Endothelial cell of umbilical vein (primary cell): ENCODE results near the gene KERA. TPM values are rescaled to one million over a fixed set of nuclear protein-coding genes. Genes with fewer than 3 reads are reported as not detected.

Experiments used
- BruUV-seq: library from RNA; stranded (reverse); fragments of 400-500 nt; replicated peaks from 2 replicates; lab custom pipeline; 2021; lab: Mats Ljungman, UMichigan
- CTCF ChIA-PET: fragments of 300-600, 350-600 bp; sonication (Branson Sonifier 250); formaldehyde crosslinking; loops from one replicate; lab custom pipeline; 2021; ENCODE audit warnings: antibody characterized with exemption, inconsistent platforms; lab: Charles Lee
- POLR2A ChIA-PET: fragments of 300-600, 350-600 bp; sonication (Branson Sonifier 250); formaldehyde crosslinking; loops from one replicate; lab custom pipeline; 2021; ENCODE audit warnings: antibody characterized with exemption, inconsistent platforms; lab: Charles Lee
- DNase-seq: peaks from one replicate; pipeline ENCODE4 v3.0.0-alpha.2; 2011; ENCODE audit warnings: low read depth, low spot score
- FAIRE-seq: peaks from 2 replicates; lab custom pipeline; 2011; peaks lifted over from hg19 to GRCh38; lab: Jason Lieb, UNC
- H2AFZ ChIP-seq: 2 replicates; pipeline ENCODE4 v1.6.0; 2012; ENCODE audit warnings: low read depth, low read length, control low read depth, inconsistent platforms
- H3K27ac ChIP-seq: 2 replicates; pipeline ENCODE4 v1.5.1; 2011; ENCODE audit warnings: low read depth, mild to moderate bottlenecking, control low read depth, low read length, moderate library complexity; ENCODE audit not compliant: insufficient read depth
- H3K27me3 ChIP-seq, 2 experiments: 2 replicates each; pipeline versions ENCODE4 v1.6.0 to v1.6.1; 2011; ENCODE audit warnings: low read length in 2 of 2, mixed read lengths in 1 of 2; ENCODE audit not compliant: control insufficient read depth in 2 of 2, insufficient read depth in 2 of 2
- H3K36me3 ChIP-seq, 2 experiments: 2 replicates in 1 of 2; 3 replicates in 1 of 2; pipeline ENCODE4 v1.5.1; 2011; ENCODE audit warnings: low read length in 2 of 2, mild to moderate bottlenecking in 1 of 2, moderate library complexity in 1 of 2; ENCODE audit not compliant: control insufficient read depth in 2 of 2, insufficient read depth in 2 of 2; ENCODE audit errors: extremely low read depth in 1 of 2
- H3K4me1 ChIP-seq: 3 replicates; pipeline ENCODE4 v1.5.1; 2011; ENCODE audit warnings: mild to moderate bottlenecking, low read length; ENCODE audit not compliant: control insufficient read depth, insufficient read depth; ENCODE audit errors: extremely low read depth
- H3K4me2 ChIP-seq: 2 replicates; pipeline ENCODE4 v1.6.1; 2011; ENCODE audit warnings: low read length, control low read depth, mixed read lengths; ENCODE audit not compliant: insufficient read depth
- H3K4me3 ChIP-seq, 3 experiments: fragments of 200-600 bp in 1 of 3; sonication (generic), shearing (Covaris generic) in 1 of 3; replicated peaks in 1 of 3; 2 replicates each; pipeline ENCODE4 v1.5.1; 2011 to 2016; ENCODE audit warnings: control low read depth in 3 of 3, low read length in 3 of 3, mild to moderate bottlenecking in 2 of 3, inconsistent platforms in 1 of 3, low read depth in 1 of 3, moderate library complexity in 1 of 3; ENCODE audit not compliant: insufficient read depth in 1 of 3
- H3K79me2 ChIP-seq: 2 replicates; pipeline ENCODE4 v1.6.0; 2012; ENCODE audit warnings: low read length, inconsistent platforms; ENCODE audit not compliant: control insufficient read depth, insufficient read depth
- H3K9ac ChIP-seq: replicated peaks from 2 replicates; pipeline ENCODE3; 2011; ENCODE audit warnings: low read length, control low read depth; ENCODE audit not compliant: insufficient read depth; ENCODE audit errors: extremely low read depth
- H3K9me1 ChIP-seq: replicated peaks from 3 replicates; pipeline ENCODE4 v1.6.0; 2011; ENCODE audit warnings: mild to moderate bottlenecking, low read length; ENCODE audit not compliant: control insufficient read depth, insufficient read depth; ENCODE audit errors: extremely low read depth
- H3K9me3 ChIP-seq: replicated peaks from 2 replicates; pipeline ENCODE4 v1.5.1; 2012; ENCODE audit warnings: low read length, inconsistent platforms; ENCODE audit not compliant: control insufficient read depth, insufficient read depth
- H4K20me1 ChIP-seq: replicated peaks from 2 replicates; pipeline ENCODE3; 2011; ENCODE audit warnings: mild to moderate bottlenecking, low read length; ENCODE audit not compliant: control insufficient read depth, insufficient read depth; ENCODE audit errors: extremely low read depth
- CTCF ChIP-seq, 2 donors: IDR thresholded peaks; 1 replicate in 1 of 2; 2 replicates in 1 of 2; pipeline ENCODE4 v1.5.1; 2011; ENCODE audit warnings: low read length in 2 of 2, mild to moderate bottlenecking in 2 of 2, moderate library complexity in 2 of 2, control low read depth in 1 of 2, inconsistent platforms in 1 of 2, low read depth in 1 of 2; ENCODE audit not compliant: insufficient read depth in 1 of 2; ENCODE audit errors: extremely low read depth in 1 of 2
- EZH2 ChIP-seq: IDR thresholded peaks from 2 replicates; pipeline ENCODE4 v1.6.1; 2012; ENCODE audit warnings: borderline replicate concordance, low read depth, mild to moderate bottlenecking, moderate library complexity, low read length, inconsistent platforms; ENCODE audit not compliant: severe bottlenecking
- FOS ChIP-seq: IDR thresholded peaks from 2 replicates; pipeline ENCODE4 v1.6.1; 2011; ENCODE audit warnings: mild to moderate bottlenecking, low read length, moderate library complexity, borderline replicate concordance; ENCODE audit not compliant: insufficient read depth
- GATA2 ChIP-seq: IDR thresholded peaks from 2 replicates; pipeline ENCODE4 v1.7.0; 2011; ENCODE audit warnings: low read depth, mild to moderate bottlenecking, moderate library complexity, mixed read lengths, low read length; ENCODE audit not compliant: insufficient read length, insufficient read depth
- JUN ChIP-seq: IDR thresholded peaks from 2 replicates; pipeline ENCODE4 v1.6.1; 2011; ENCODE audit warnings: borderline replicate concordance, low read depth; ENCODE audit not compliant: insufficient read length, insufficient read depth
- MYC ChIP-seq: IDR thresholded peaks from one replicate; pipeline ENCODE4 v1.6.1; 2011; ENCODE audit warnings: mild to moderate bottlenecking, low read depth, low read length
- POLR2A ChIP-seq: IDR thresholded peaks from 2 replicates; pipeline ENCODE4 v1.6.1; 2012; ENCODE audit warnings: low read depth, mild to moderate bottlenecking, control low read depth, low read length
- POLR2AphosphoS5 ChIP-seq: IDR thresholded peaks from 2 replicates; pipeline ENCODE4 v1.6.1; 2012; ENCODE audit warnings: low read depth, mild to moderate bottlenecking, control low read depth, low read length, moderate library complexity; ENCODE audit not compliant: insufficient read depth
- dilution Hi-C: fragments of 300-500 bp; cut with MboI; formaldehyde crosslinking; loops from one replicate; pipeline ENCODE4 v1.15.0; 2019; ENCODE audit warnings: low sequenced_read_pairs; ENCODE audit not compliant: extremely low pct_ligation_motif_present
- intact Hi-C: fragments of 100-400 bp; cut with micrococcal nuclease; formaldehyde crosslinking; loops from one replicate; pipeline ENCODE4 v1.10.0; 2022
- polyA plus RNA-seq, 4 experiments: library from polyadenylated mRNA; depleted of rRNA in 3 of 4; stranded (reverse) in 3 of 4; unstranded in 1 of 4; fragments of >200 nt; gene quantifications; 2 replicates each; pipeline versions ENCODE4 v1.2.1 to v1.2.3, GENCODE V29; 2011 to 2012; ENCODE audit warnings: missing spikeins in 1 of 4
- total RNA-seq: library from RNA; stranded (reverse); gene quantifications from 2 replicates; pipeline ENCODE4 v1.2.3, GENCODE V29; 2021
- TF ChIP-seq, protein P1 (sequence below): IDR thresholded peaks from 2 replicates; pipeline ENCODE4 v1.6.1; 2011; ENCODE audit not compliant: insufficient read depth, insufficient read length

KERA gene
- total and polyA plus RNA-seq, 2 donors (not counting 3 experiments of a cell fraction or from before 2014, with no cell fraction given): not detected

DNA sequence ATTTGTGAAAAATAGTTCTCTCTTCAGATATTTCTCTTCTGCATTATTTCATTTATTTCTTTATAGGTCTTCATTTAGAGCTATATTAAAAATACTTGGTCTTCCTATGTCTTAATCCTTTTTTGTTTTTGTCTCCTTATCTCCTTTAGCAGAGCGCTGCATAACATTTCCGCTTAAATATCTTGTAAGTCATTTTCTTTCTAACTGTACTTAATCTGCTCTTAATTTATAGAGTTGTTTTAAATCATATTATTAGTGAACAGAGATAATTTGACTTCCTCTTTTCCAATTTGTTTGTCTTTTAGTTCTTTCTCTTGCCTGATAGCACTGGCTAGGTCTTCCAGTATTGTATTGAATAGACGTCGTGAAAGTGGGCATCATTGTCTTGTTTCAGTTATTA, 35.5 kb upstream of the KERA start:
- dilution Hi-C loops: no loop called here
- Histone ChIP-seq H3K27me3 (no peaks in the 10 kb centered on the region), H3K9me3 (no peaks in the 10 kb centered on the region), H3K36me3 (no peaks in the 10 kb centered on the region), H3K4me2 (peak overlapping the region; percentile 72), H3K4me1 (no peaks in the 10 kb centered on the region), H3K27ac (no peak overlapping the region), H3K4me3 (no peak overlapping the region), H3K9ac (no peak overlapping the region), H3K9me1 (no peaks in the 10 kb centered on the region), H3K79me2 (no peaks in the 10 kb centered on the region), H2AFZ (peak overlapping the region; percentile 76), H4K20me1 (no peaks in the 10 kb centered on the region)
- CTCF ChIA-PET: interaction anchor here (0.8 to 2.9 kb wide), 4 partner anchors 15 to 237 kb away, joined by 3 to 25 read pairs (median 5); no protein-coding TSS in a partner anchor
- no peak for TF ChIP-seq EZH2
- no peak for TF ChIP-seq MYC
- FAIRE-seq (peak; percentile 62), DNase-seq (peak; percentile 42)
- intact Hi-C loops: no loop called here
- POLR2A ChIA-PET: no interaction called here
- no TSS peak for BruUV-seq

DNA sequence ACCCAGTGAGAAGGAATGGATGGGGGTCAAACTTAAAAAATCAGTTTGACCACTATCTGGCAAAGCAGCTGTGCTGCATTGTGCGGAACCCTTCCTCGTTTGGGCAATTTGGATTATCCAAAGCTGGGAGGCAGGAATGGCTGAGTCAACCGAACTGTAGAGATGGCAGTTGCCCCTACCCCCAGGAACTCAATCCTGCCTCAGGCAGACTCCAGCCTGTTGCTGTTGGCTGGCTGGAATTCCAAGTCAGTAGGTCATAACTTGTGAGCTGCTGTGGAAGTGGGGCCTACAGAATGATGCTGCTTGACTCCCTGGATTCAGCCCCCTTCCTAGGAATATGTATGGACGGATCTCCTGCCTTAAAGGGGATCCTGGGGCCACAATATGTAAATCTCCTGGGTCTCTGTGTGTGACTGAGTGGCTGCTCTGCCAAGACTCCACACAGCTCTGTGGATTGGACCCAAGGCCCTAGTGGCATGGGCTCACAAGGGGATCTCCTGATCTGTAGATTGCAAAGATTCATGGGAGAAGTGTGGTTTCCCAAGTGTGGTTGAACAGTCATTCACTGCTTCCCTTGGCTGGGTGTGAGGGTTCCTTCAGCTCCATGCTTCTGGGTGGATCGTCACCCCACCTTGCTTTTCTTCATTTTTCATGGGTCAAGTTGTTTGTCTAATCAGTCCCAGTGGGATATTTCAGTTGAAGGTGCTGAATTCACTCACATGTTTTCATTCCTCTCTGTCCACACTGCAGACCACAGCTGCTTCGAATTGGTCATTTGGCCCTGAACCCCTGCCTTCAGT, 34.3 kb upstream of the KERA start:
- H3K4me3 ChIP-seq: no peak overlapping the region
- H3K4me1 ChIP-seq: no peaks in the 10 kb centered on the region
- H3K9me1 ChIP-seq: no peaks in the 10 kb centered on the region
- H3K79me2 ChIP-seq: no peaks in the 10 kb centered on the region
- DNase-seq: no peak
- H2AFZ ChIP-seq: no peak overlapping the region
- H4K20me1 ChIP-seq: no peaks in the 10 kb centered on the region
- no peak overlapping the region for H3K27ac ChIP-seq
- dilution Hi-C loops: no loop called here
- ChIA-PET CTCF (interaction anchor here (0.8 kb wide), 1 partner anchor 17 kb away, joined by 5 read pairs; no protein-coding TSS in a partner anchor), POLR2A (no interaction called here)
- H3K9me3 ChIP-seq: no peaks in the 10 kb centered on the region
- no peaks in the 10 kb centered on the region for H3K27me3 ChIP-seq
- no peak overlapping the region for H3K4me2 ChIP-seq
- intact Hi-C loops: no loop called here
- BruUV-seq: no TSS peak
- TF ChIP-seq EZH2 (no peak), POLR2AphosphoS5 (no peak), CTCF (IDR thresholded peaks at IDR 0.05; ENCODE audit: extremely low read depth in 1 of 2, insufficient read depth in 1 of 2, low read depth in 1 of 2, low read length in 2 of 2) (no peak), POLR2A (no peak), JUN (no peak), GATA2 (no peak), FOS (no peak)
- TF ChIP-seq, protein P1, sequence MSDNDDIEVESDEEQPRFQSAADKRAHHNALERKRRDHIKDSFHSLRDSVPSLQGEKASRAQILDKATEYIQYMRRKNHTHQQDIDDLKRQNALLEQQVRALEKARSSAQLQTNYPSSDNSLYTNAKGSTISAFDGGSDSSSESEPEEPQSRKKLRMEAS: no peak
- no peak for FAIRE-seq
- H3K36me3 ChIP-seq: no peaks in the 10 kb centered on the region
- H3K9ac ChIP-seq: no peak overlapping the region
